Measurements from ENCODE around the gene ADAM22.

ADAM22 gene

DNA sequence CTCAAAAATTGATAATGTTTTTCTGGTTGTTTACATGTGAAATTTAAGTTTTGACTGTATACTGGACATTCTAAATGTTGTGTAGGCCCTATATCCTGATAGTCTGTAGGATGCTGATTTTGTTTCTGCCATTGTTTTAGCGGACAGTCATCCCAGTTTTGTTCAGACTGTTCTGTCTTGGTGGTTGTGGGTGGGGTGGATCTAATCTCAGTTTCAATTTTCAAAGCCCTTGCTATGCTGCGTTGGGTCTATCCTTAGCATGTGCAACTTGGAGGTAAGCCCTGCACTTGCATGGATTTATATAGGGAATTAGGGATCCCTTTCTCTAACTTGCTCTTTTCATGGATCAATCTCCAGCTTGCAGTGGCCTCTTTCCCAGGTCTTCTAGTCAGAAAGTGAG, 38.7 kb upstream of the ADAM22 start:
- Histone ChIP-seq H3K9me3 (ENCODE audit: control insufficient read depth, insufficient read depth, low read depth, low read length) (no peaks in the 10 kb centered on the region), H3K4me1 (ENCODE audit: control insufficient read depth, insufficient read depth, low read length) (no peaks in the 10 kb centered on the region), H3K4me3 (ENCODE audit: low read depth, low read length) (no peak overlapping the region), H3K27ac (ENCODE audit: extremely low read depth, low read depth, low read length) (no peak overlapping the region), H3K36me3 (ENCODE audit: control insufficient read depth in 2 of 2, insufficient read depth in 1 of 2, low read length in 2 of 2) (peaks cover 53 to 68% of the 10 kb centered on the region in 2 experiments)
- CTCF ChIA-PET = interaction anchor here (0.6 to 0.7 kb wide), 2 partner anchors 9 to 94 kb away, joined by 4 to 5 read pairs; no protein-coding TSS in a partner anchor
- TF ChIP-seq SETDB1 (IDR thresholded peaks at IDR 0.05; ENCODE audit: insufficient read length, low read length) (no peak), ZNF624 (tag by site-specific recombination; IDR thresholded peaks at IDR 0.05) (no peak), BCL11A (tag by site-specific recombination; IDR thresholded peaks at IDR 0.05; ENCODE audit: low read depth) (no peak), ZBTB20 (tag by site-specific recombination; IDR thresholded peaks at IDR 0.05) (no peak), ZBTB1 (tag by site-specific recombination; IDR thresholded peaks at IDR 0.05) (no peak), ZNF140 (tag by site-specific recombination; IDR thresholded peaks at IDR 0.05) (no peak), ZNF311 (tag by site-specific recombination; IDR thresholded peaks at IDR 0.05; ENCODE audit: borderline replicate concordance) (no peak), TRIM28 (IDR thresholded peaks at IDR 0.05; ENCODE audit: borderline replicate concordance, low read length) (no peak), KLF9 (tag by site-specific recombination; IDR thresholded peaks at IDR 0.05; ENCODE audit: low read depth) (no peak), ZNF555 (tag by site-specific recombination; conservative IDR thresholded peaks at IDR 0.05) (no peak), ZIC2 (tag by site-specific recombination; IDR thresholded peaks at IDR 0.05) (no peak), YY2 (tag by site-specific recombination; IDR thresholded peaks at IDR 0.05) (no peak), ZNF394 (tag by site-specific recombination; IDR thresholded peaks at IDR 0.05; ENCODE audit: borderline replicate concordance) (no peak), ZNF155 (tag by site-specific recombination; IDR thresholded peaks at IDR 0.05) (no peak)
- TF ChIP-seq, protein P1, sequence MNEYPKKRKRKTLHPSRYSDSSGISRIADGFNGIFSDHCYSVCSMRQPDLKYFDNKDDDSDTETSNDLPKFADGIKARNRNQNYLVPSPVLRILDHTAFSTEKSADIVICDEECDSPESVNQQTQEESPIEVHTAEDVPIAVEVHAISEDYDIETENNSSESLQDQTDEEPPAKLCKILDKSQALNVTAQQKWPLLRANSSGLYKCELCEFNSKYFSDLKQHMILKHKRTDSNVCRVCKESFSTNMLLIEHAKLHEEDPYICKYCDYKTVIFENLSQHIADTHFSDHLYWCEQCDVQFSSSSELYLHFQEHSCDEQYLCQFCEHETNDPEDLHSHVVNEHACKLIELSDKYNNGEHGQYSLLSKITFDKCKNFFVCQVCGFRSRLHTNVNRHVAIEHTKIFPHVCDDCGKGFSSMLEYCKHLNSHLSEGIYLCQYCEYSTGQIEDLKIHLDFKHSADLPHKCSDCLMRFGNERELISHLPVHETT (tag by site-specific recombination; IDR thresholded peaks at IDR 0.05) = no peak
- TF ChIP-seq, protein P2, sequence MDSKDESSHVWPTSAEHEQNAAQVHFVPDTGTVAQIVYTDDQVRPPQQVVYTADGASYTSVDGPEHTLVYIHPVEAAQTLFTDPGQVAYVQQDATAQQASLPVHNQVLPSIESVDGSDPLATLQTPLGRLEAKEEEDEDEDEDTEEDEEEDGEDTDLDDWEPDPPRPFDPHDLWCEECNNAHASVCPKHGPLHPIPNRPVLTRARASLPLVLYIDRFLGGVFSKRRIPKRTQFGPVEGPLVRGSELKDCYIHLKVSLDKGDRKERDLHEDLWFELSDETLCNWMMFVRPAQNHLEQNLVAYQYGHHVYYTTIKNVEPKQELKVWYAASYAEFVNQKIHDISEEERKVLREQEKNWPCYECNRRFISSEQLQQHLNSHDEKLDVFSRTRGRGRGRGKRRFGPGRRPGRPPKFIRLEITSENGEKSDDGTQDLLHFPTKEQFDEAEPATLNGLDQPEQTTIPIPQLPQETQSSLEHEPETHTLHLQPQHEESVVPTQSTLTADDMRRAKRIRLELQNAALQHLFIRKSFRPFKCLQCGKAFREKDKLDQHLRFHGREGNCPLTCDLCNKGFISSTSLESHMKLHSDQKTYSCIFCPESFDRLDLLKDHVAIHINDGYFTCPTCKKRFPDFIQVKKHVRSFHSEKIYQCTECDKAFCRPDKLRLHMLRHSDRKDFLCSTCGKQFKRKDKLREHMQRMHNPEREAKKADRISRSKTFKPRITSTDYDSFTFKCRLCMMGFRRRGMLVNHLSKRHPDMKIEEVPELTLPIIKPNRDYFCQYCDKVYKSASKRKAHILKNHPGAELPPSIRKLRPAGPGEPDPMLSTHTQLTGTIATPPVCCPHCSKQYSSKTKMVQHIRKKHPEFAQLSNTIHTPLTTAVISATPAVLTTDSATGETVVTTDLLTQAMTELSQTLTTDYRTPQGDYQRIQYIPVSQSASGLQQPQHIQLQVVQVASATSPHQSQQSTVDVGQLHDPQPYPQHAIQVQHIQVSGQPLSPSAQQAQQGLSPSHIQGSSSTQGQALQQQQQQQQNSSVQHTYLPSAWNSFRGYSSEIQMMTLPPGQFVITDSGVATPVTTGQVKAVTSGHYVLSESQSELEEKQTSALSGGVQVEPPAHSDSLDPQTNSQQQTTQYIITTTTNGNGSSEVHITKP (tag by site-specific recombination; IDR thresholded peaks at IDR 0.05) = no peak
- POLR2A ChIA-PET = no interaction called here

DNA sequence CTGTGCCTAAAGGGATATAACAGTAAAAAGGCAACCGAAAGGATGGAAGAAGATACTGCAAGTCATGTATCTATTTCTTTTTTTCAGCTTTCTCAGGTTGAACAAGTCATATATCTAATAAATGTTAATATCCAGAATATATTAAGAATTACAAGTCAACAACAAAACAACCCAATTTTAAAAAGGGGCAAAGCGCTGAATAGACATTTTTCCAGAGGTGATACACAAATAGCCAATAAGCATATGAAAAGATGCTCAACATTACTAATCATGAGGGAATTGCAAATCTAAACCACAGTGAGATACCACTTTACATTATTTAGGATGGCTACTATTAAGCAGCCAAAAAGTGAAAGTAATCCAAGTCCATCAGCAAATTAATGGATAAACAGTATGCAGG, 34.8 kb upstream of the ADAM22 start:
- no peak overlapping the region for H3K4me3 ChIP-seq (ENCODE audit: low read depth, low read length)
- ChIA-PET CTCF (no interaction called here), POLR2A (no interaction called here)
- H3K36me3 ChIP-seq (ENCODE audit: control insufficient read depth in 2 of 2, insufficient read depth in 1 of 2, low read length in 2 of 2) = peaks cover 55 to 62% of the 10 kb centered on the region in 2 experiments
- no peaks in the 10 kb centered on the region for H3K4me1 ChIP-seq (ENCODE audit: control insufficient read depth, insufficient read depth, low read length)
- H3K9me3 ChIP-seq (ENCODE audit: control insufficient read depth, insufficient read depth, low read depth, low read length) = no peaks in the 10 kb centered on the region
- H3K27ac ChIP-seq (ENCODE audit: extremely low read depth, low read depth, low read length) = no peak overlapping the region
- TF ChIP-seq ZNF654 (tag by site-specific recombination; IDR thresholded peaks at IDR 0.05; ENCODE audit: low read depth) (no peak), ZNF350 (tag by site-specific recombination; IDR thresholded peaks at IDR 0.05) (no peak), ZFP69B (tag by site-specific recombination; IDR thresholded peaks at IDR 0.05) (no peak), ZNF610 (tag by site-specific recombination; IDR thresholded peaks at IDR 0.05; ENCODE audit: borderline replicate concordance) (no peak), ZNF624 (tag by site-specific recombination; IDR thresholded peaks at IDR 0.05) (no peak), ZNF830 (tag by site-specific recombination; IDR thresholded peaks at IDR 0.05; ENCODE audit: low read depth) (no peak), YY1 (tag by site-specific recombination; IDR thresholded peaks at IDR 0.05) (no peak), ZNF239 (tag by site-specific recombination; IDR thresholded peaks at IDR 0.05) (no peak), ZNF555 (tag by site-specific recombination; conservative IDR thresholded peaks at IDR 0.05) (no peak), ZNF433 (tag by site-specific recombination; IDR thresholded peaks at IDR 0.05; ENCODE audit: low read depth) (no peak)
- TF ChIP-seq, protein P3, sequence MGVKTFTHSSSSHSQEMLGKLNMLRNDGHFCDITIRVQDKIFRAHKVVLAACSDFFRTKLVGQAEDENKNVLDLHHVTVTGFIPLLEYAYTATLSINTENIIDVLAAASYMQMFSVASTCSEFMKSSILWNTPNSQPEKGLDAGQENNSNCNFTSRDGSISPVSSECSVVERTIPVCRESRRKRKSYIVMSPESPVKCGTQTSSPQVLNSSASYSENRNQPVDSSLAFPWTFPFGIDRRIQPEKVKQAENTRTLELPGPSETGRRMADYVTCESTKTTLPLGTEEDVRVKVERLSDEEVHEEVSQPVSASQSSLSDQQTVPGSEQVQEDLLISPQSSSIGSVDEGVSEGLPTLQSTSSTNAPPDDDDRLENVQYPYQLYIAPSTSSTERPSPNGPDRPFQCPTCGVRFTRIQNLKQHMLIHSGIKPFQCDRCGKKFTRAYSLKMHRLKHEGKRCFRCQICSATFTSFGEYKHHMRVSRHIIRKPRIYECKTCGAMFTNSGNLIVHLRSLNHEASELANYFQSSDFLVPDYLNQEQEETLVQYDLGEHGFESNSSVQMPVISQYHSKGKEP (tag by site-specific recombination; IDR thresholded peaks at IDR 0.05) = no peak
- TF ChIP-seq, protein P4, sequence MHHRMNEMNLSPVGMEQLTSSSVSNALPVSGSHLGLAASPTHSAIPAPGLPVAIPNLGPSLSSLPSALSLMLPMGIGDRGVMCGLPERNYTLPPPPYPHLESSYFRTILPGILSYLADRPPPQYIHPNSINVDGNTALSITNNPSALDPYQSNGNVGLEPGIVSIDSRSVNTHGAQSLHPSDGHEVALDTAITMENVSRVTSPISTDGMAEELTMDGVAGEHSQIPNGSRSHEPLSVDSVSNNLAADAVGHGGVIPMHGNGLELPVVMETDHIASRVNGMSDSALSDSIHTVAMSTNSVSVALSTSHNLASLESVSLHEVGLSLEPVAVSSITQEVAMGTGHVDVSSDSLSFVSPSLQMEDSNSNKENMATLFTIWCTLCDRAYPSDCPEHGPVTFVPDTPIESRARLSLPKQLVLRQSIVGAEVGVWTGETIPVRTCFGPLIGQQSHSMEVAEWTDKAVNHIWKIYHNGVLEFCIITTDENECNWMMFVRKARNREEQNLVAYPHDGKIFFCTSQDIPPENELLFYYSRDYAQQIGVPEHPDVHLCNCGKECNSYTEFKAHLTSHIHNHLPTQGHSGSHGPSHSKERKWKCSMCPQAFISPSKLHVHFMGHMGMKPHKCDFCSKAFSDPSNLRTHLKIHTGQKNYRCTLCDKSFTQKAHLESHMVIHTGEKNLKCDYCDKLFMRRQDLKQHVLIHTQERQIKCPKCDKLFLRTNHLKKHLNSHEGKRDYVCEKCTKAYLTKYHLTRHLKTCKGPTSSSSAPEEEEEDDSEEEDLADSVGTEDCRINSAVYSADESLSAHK (tag by site-specific recombination; IDR thresholded peaks at IDR 0.05) = no peak

All from HEK293 (cell line).